HK-2 (cell line): ENCODE measurements around the gene PROK1.

Source experiments
- DNase-seq: peaks from one replicate; pipeline ENCODE4 v3.0.0-alpha.2; 2018; ENCODE audit not compliant: unreplicated experiment

Gene PROK1

DNA sequence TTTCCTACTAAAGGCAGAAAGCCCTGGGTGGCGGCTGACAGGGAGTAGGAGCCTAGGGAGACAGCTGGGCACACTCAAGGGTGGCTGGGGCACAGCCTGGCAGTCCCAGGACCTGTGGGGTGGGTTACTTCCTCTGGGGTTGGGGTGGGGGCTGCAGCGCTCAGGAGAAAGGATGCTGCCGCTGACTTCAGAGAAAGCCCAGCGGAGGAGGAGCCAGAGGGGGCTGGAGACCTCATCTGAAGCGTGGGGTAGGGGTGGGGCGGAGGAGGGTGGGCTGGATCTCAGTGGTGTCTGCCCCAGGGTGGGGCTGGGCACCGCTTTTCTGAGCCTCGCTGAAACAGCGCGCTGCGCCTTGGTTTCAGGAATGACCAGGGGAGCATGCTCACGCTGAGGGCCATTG is 37.2 kb downstream of the PROK1 start:
- no peak for DNase-seq

DNA sequence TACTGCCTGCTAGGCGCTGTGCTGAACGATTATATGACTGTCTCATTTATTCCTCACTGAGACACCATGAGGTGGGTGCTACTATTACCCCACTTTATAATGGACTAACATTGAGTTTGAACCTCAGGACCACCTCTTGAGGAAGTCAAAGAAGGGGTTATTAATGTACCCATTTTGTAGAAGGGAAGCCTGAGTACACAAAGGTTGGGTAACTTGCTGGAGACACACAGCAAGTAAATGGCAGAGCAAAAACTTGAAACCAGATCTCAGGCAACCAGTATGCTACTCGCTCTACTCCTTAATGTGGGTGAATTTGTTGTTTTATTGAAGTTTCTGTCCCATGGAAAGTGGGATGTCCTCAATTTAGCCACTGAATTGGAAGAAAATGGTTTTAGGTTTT is 37.9 kb downstream of the PROK1 start:
- DNase-seq, result no peak

GRCh38 chr1:110489406-110489805 is 38.5 kb downstream of the PROK1 start:
- no peak for DNase-seq

DNA sequence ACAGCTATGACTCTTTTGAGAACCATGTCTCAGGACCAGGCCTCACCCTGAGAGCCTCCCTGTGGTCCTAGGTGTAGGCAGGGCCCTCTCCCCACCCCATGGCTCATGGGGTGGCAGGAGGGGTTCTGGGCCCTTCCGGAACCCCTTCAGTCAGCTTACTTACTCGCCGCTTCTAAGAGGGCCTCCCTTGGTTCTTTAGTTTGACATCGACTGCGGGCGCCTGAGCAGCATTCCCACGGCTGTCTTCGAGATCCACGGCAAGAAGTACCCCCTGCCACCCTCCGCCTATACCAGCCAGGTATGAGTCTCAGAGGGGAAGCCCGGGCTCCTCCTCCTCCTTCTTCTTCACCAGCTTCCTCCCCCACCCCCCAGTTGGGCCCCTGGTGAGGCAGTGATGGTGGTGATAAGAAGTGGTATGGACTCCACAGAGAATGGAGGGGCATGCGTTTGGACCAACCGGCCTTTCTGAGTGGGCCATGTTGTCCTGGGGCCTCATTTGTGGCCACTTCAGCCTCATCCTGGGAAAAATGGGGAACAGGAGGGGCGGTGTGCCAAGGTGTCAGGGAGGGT is 39.1 kb downstream of the PROK1 start:
- DNase-seq, result no peak

DNA sequence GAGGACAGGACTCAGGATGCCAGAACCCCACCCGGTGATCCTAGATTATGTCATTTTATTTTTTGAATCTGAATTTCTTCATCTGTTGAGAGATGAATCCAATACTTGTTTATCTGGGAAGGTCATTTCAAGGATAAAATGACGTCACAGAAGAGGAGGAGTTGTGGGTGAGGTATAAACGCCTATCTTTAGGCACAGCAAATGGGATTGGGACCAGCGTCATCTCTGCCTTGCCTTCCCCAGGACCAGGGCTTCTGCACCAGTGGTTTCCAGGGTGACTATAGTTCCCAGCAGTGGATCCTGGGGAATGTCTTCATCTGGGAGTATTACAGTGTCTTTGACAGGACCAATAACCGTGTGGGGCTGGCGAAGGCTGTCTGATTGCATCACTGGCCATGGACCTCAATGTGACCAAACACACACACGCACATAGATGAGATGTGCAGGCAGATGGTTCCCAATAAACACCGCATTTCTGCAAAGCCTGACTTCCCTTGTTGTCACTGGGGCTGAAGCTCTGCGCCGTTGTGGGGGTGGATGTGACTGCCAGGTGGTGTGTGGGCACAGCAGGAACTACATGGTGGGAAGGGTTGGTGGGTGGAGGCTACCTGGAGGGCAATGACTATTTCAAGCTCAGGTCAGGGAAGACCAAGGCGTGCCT is 40.0 kb downstream of the PROK1 start:
- DNase-seq, result no peak

GRCh38 chr1:110492573-110492972 is 41.6 kb downstream of the PROK1 start:
- DNase-seq, result no peak

DNA sequence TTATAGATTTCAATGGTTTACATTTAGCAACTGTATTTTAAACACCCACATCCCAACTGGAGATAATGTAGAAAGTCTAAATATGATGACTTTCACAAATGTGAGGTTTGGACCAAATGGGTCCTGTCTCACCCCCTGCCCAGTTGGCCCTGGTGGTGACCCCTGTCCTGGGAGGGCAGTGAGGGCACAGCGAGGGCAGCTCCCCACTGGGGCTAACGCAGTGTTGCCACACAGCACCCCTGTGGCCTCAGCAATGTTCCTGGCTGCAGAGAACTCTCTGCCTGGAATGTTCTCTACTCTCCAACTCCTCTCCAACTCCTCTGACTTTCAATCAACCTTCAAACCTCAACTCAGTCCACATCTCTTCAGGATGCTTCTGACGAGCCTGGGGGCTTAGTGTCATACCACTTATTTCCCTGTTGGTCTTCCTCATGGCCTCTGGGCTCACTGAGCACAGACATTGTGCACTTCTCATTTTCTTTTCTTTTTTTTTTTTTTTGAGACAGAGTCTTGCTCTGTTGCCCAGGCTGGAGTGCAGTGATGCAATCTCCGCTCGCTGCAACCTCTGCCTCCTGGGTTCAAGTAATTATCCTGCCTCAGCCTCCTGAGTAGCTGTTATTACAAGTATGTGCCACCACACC is 42.2 kb downstream of the PROK1 start:
- no peak for DNase-seq

DNA sequence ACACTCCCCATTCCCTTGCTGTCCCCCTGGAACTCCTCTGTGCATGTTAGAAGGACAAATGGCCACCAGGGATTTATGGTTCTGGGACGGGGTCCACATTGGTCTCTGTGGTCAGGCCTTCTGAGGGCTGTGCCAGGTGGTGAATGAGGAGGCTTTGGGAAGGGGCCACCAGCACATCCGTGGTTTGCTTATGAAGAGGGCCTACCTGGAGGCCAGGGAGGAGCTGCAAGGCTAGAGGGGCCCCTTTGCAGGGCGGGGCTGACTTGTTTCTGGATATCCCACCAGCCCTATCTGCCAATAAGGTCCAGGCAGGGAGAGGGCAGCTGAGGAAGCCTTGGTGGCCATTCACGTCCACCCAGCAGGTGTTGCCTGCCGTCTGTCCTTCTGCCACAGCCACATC is 43.1 kb downstream of the PROK1 start:
- DNase-seq, result no peak

- DNase-seq, result no peak
Measured at GRCh38 chr1:110494522-110495406, 43.8 kb downstream of the PROK1 start.

- DNase-seq, result peak; percentile 76
Measured at GRCh38 chr1:110495926-110496600, 45.1 kb downstream of the PROK1 start.

GRCh38 chr1:110498270-110498669 is 47.3 kb downstream of the PROK1 start:
- no peak for DNase-seq

GRCh38 chr1:110501488-110502132 is 50.7 kb downstream of the PROK1 start:
- no peak for DNase-seq

DNA sequence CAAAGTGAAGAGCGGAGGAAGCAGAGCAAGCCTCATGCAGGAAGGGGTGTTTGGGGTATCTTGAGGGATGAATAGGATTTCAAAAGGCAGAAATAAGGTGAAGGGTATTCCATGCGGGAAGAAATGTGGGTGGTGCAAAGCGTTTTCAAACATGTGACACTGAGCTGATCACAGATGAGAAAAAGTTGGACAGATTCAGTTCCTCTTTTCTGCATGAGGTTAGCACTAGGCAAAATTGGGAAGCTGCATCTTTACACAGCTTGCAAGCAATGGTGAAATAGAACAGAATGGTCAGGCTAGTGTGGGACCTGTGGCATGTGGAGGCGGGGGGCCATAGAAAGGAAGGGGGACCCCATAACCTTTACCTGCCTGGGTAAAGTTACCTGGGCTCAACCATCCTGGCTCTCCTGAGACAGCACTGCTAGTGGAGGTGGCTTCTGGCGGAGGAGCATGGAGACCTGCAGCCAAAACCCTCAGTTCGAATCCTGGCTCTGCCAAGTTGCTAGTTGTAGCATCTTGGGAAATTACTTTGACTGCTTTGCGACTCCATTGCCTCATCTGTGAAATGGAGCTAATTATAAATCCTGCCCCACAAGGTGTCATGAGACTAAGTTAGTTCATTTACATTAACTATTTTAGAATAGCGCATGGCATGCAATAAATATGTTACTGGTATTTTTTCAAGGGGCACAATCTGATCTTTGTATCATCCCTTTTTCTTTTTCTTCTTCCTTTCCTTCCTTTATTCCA is 51.6 kb downstream of the PROK1 start:
- no peak for DNase-seq

- DNase-seq, result no peak
Measured at GRCh38 chr1:110503471-110503870, 52.5 kb downstream of the PROK1 start.

DNA sequence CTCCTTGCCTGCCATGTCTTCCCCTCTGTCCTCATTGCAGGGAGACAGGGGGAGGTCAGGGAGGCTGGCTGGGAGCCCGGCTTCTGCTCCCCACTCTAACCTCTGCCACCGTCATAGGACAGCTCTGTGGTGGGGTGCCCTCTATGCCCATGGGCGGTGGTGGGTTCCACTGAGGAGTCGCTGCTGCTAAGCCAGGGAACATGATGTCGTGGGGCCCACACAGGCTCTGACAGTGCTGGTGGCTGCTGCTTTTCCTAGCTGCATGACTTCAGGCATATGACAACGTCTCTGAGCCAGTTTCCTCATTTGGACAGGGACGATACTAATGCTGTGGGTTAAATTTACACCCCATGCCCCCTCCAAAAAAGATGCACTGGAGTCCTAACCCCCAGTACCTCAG is 53.3 kb downstream of the PROK1 start:
- DNase-seq, result no peak

- DNase-seq, result no peak
Measured at GRCh38 chr1:110505596-110505995, 54.6 kb downstream of the PROK1 start.

DNA sequence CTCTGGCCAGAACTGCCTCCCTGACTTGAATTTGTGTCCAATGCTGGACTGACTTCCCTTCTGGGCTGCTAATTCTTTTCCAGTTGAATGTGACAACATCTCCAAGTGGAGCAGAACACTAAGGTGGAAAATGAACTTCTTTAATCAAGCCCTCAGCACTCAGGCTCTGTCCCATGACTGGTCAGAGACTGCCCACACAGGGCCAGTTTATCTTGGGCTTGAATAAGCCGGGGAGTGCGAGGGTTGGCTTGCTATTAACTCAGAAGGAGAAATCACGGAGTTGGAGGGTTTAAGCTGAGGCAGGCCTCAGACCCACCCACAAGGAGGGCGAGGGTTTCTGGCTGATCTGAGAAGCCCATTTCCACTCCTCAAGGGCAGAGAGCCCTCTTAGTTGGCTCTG is 55.6 kb downstream of the PROK1 start:
- DNase-seq, result no peak
